ENCODE measurements around the gene GPR158.
A peak's percentile ranks its signal among the peaks of the same experiment; 100 is the strongest.
"Not testable (repeated sequence)": the region's sequence is repeated elsewhere in the genome, so short reads cannot be mapped to it uniquely, and the experiment has no call there.

GPR158 gene, protein sequence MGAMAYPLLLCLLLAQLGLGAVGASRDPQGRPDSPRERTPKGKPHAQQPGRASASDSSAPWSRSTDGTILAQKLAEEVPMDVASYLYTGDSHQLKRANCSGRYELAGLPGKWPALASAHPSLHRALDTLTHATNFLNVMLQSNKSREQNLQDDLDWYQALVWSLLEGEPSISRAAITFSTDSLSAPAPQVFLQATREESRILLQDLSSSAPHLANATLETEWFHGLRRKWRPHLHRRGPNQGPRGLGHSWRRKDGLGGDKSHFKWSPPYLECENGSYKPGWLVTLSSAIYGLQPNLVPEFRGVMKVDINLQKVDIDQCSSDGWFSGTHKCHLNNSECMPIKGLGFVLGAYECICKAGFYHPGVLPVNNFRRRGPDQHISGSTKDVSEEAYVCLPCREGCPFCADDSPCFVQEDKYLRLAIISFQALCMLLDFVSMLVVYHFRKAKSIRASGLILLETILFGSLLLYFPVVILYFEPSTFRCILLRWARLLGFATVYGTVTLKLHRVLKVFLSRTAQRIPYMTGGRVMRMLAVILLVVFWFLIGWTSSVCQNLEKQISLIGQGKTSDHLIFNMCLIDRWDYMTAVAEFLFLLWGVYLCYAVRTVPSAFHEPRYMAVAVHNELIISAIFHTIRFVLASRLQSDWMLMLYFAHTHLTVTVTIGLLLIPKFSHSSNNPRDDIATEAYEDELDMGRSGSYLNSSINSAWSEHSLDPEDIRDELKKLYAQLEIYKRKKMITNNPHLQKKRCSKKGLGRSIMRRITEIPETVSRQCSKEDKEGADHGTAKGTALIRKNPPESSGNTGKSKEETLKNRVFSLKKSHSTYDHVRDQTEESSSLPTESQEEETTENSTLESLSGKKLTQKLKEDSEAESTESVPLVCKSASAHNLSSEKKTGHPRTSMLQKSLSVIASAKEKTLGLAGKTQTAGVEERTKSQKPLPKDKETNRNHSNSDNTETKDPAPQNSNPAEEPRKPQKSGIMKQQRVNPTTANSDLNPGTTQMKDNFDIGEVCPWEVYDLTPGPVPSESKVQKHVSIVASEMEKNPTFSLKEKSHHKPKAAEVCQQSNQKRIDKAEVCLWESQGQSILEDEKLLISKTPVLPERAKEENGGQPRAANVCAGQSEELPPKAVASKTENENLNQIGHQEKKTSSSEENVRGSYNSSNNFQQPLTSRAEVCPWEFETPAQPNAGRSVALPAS (N-terminal part only)

GRCh38 chr10:25174461-25175230 lies at the start of gene GPR158:
GPR158 (plus strand) TSS chr10:25175001; CDS start chr10:25175421, 420 bp downstream.
- peak; percentile 84 for DNase-seq (ENCODE audit: low read depth)

GRCh38 chr10:25125201-25125611 lies 49.6 kb upstream of the GPR158 start:
- DNase-seq (ENCODE audit: low read depth): no peak

GRCh38 chr10:25129592-25129991 lies 45.2 kb upstream of the GPR158 start:
- DNase-seq (ENCODE audit: low read depth): no peak

DNA sequence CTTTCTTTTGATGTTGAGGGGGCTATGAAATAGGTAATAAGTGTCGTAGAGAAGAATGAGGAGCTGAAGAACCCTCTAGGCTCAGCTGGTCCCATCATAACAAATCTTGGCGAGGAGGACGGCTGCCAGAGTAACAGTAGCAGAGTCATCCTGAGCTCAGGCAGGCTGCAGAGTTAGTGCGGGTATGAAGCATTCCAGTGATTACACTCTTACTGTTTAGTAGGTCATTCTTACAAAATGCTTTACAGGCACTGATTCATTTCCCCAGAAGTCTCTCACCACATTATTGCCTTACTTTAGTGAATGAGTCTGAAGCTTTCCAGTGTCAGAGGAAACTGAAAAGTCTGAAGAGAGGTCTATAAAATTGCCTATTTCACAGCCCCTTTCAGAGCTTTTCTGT lies 43.9 kb upstream of the GPR158 start:
- peak; percentile 43 for DNase-seq (ENCODE audit: low read depth)

- no peak for DNase-seq (ENCODE audit: low read depth)
These were observed 32.5 kb upstream of the GPR158 start for GRCh38 chr10:25142116-25142864.

GRCh38 chr10:25157650-25158049 lies 17.2 kb upstream of the GPR158 start:
- DNase-seq (ENCODE audit: low read depth): no peak

GRCh38 chr10:25159591-25159990 lies 15.2 kb upstream of the GPR158 start:
- no peak for DNase-seq (ENCODE audit: low read depth)

DNA sequence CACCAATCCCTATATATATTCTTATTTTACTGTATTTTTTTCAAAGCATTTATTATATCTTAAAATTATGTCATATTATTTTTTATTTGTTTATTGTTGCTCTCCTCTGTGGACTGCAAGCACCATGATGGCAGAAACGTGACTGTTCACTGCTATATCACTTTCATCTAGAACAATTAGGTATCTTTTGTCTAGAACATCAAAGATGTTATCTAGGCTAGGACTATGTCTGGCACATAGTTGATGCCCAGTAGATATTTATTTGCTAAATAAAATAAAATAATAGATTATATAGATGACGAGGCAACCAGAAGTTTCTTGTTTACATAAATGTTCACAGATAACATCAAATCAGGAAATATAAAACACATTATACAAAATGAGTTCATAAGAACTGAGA lies 12.4 kb upstream of the GPR158 start:
- DNase-seq (ENCODE audit: low read depth): no peak

DNA sequence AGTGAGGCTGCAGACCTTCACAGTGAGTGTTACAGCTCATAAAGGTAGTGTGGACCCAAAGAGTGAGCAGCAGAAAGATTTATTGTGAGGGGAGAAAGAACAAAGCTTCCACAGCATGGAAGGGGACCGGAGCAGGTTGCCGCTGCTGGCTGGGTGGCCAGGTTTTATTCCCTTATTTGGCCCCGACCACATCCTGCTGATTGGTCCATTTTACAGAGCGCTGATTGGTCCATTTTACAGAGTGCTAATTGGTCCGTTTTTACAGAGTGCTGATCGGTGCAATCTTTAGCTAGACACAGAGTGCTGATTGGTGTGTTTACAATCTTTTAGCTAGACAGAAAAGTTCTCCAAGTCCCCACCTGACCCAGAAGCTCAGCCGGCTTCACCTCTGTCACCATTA lies 11.3 kb upstream of the GPR158 start:
- not testable (repeated sequence) for DNase-seq (ENCODE audit: low read depth)

- DNase-seq (ENCODE audit: low read depth): no peak
These were observed 5.1 kb upstream of the GPR158 start for GRCh38 chr10:25169740-25170139.

DNA sequence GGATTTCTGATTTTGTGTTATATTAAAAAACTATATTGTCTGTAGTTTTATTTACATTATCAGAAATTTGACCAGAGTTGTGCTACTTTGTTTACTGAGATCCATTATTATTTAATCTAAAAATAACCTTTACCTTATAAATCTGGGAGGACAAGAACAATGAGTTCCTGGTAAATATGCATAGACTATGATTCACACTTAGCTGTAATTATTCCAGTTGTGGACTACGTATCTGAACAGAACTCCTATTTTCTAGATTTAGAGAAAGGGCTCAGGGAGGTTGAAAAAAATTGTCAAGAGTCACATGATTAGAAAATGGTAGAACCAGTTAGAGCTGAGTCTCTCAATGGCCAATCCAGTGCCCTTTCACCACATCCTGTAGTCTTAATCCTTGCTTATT lies 4.2 kb upstream of the GPR158 start:
- DNase-seq (ENCODE audit: low read depth): no peak

GRCh38 chr10:25175527-25176420 lies 973 bp downstream of the GPR158 start:
- DNase-seq (ENCODE audit: low read depth): no peak

GRCh38 chr10:25176421-25176968 lies 1.7 kb downstream of the GPR158 start:
- DNase-seq (ENCODE audit: low read depth): no peak

DNA sequence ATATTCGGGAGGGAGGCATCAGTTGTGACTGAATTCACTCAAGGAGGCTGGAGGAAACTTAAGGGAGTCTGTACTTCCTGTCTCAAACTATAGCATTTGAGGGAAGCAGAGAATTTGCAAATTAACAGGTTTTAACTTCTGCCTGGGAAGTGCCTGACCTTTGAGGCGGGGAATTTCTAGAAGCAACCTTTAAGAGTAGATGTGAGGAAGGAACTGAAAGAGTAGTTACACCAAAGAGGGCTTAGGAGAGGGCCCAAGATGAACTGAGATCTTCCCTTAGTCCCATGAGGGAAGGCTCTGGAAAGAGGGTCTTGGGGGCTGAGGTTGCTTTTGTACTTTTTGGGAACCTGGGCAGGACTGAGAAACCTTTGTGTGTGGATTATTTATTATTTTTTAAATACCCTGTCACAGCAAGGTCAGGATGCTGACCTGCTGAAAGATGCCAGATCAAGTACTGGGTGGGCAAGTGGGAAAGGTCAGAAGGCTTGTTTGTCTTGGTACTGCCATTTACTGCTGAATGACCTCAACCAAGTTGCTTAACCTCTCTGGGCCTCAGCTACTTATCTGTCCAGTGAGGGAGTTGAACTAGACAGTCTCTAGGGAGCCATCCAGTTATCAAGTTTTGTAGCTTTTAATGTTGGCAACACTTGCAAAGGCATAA lies 2.4 kb downstream of the GPR158 start:
- DNase-seq (ENCODE audit: low read depth): no peak

GRCh38 chr10:25177754-25178135 lies 2.9 kb downstream of the GPR158 start:
- no peak for DNase-seq (ENCODE audit: low read depth)

DNA sequence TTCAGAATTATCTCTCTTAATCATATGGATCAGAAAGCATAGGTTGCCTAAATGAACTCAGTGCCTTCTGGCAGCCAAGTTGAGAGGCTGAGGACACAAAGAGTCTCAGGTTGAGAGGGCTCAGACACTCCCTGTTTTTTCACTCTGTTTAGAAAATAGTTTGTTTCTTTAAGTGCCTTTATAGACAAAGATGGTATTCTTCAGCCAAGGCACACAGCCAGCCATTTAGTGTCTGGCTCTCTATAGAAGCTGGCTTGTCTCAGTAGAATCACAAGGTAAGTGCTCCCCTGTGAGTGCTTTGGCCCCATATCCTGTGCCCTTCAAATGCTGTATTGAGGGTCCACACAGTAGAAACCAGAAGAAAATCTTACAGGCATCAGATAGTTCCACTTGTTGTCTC lies 3.6 kb downstream of the GPR158 start:
- no peak for DNase-seq (ENCODE audit: low read depth)

DNA sequence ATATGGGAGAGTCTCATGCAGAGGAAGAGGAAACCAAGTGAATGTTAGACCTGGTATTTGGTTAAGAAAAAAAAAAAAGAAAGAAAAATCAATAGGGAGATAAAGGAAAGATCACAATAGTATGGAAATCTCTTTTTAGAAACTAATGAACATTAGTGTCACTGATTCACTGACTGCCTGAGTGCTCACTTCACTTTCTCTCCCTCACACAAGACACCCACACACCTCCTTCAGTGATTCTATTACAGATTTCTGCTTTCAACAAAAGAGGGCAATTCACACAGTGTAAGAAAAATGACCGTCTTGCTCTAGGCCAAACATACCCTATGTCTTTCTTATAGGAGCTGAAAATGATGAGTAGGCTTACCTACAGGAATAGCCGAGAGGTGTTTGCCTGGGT lies 6.0 kb downstream of the GPR158 start:
- no peak for DNase-seq (ENCODE audit: low read depth)

DNA sequence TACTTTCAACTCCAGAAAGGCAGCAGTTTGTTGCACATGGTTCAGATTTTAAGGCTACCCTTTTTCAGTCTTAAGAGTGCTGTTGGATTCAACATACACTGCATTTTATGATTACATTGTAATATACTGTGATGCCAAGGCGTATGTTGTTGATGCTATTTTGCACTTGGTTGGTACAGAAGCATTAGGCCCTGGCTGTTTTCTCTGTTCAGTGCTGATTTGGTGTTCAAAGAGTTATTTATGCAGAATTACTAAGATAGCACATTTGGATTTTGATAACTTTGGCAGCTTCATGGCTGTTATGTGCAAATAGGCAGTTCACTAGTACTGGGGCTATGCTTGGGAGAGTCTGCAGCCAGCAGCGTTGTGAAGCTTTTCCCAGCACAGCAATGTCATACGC lies 7.8 kb downstream of the GPR158 start:
- no peak for DNase-seq (ENCODE audit: low read depth)

Measured in EH (cell line).